Measurements from ENCODE around the gene PTPRG.

- TF ChIP-seq EZH2 (IDR thresholded peaks at IDR 0.05; ENCODE audit: borderline replicate concordance) (no peak), CTCF (IDR thresholded peaks at IDR 0.05; ENCODE audit: poor library complexity) (no peak), EZH2phosphoT487 (IDR thresholded peaks at IDR 0.05; ENCODE audit: low read depth, severe bottlenecking, unreplicated experiment) (no peak)
These were observed 588.2 kb downstream of the PTPRG start for GRCh38 chr3:62149539-62149938.
